ENCODE data around the gene WDR54. TPM values are rescaled to one million over a fixed set of nuclear protein-coding genes. Genes with fewer than 3 reads are reported as not detected.

The WDR54 gene, protein sequence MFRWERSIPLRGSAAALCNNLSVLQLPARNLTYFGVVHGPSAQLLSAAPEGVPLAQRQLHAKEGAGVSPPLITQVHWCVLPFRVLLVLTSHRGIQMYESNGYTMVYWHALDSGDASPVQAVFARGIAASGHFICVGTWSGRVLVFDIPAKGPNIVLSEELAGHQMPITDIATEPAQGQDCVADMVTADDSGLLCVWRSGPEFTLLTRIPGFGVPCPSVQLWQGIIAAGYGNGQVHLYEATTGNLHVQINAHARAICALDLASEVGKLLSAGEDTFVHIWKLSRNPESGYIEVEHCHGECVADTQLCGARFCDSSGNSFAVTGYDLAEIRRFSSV
- 28.6 and 30.6 TPM in 2 replicates for total RNA-seq

DNA sequence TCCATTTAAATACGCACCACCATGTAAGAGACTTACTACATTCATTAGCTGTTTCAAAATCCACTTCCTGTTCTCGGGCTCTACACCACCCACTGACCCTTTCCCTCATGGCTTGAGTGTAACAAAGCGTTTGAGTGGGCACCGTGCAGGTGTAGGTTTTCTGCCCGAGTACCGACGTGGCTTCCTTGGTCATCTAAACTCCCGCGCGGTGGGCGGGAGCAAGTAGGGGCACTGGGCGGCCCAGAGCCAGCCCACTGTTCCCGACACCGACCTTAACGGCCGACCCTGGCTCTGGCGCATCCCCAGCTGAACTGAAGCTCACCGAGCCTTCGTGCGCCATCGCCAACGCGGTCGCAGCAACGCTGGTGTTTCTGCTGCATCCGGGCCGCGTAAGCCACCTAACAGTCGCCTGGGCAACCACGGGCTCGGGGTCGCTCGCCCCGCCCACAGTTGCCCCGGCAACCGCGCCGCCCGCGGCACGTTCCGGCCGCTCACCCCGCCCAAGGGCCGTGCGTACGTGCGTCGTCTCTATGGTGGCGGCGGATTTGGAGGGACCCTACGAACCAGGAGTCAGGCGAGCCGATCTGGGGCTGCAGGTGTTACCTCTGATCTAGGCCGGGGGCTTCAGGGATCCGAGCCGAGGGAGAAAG, at the start of gene WDR54, which contains the start of gene C2orf81:
Gene WDR54, plus strand, starts transcription at position 510 of the 650 bp plus-strand sequence. CDS start 424 bp downstream, outside the sequence.
Gene C2orf81, minus strand, starts transcription at position 399 of the 650 bp plus-strand sequence. Its CDS starts 59 bp downstream, at position 340.

DNA sequence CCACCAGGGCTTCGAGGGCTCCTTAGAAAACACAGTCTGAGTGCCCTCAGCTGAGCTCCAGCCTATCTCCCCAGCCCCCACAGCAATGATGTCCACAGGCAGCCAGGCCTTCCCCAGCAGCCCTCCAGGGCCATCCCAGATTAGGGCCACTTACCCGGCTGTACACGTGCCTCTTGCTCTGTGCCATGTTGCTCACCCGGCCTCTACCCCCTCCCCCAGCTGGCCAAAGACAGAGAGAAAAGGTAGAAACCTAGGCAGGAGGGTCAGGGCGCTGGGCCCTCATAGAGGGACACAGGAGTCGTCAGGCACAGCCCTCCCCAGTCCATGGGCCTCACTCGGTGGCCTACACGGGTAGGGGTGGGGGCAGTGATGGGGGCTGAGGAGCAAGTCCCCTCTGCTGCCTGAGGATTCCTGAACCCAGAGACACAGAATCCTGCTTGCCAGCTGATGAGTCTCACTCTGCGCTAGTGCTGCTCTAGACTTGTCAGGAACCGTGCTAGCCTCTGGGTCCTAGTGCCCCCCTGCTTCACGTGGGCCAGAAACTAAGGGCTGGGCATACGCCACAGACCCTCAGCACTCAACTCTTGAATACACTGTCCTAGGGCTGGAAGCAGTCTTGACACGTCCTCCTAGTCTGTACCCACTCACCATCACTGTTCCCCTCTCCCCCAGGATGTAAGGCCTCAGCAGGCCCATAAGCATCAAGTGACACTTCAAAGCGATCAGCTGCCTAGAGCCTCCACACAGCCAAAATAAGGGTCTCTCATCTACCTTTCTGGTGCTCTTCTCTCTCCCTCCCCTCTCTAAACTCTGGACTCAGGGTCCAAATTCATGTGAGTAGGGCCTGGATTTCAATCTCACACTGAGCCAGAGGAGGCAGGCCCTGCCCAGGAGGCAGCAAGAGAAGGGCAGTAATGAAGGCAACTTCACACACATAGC, 41.4 kb upstream of the WDR54 start, which contains the start of gene DCTN1:
Gene DCTN1, minus strand, starts transcription at position 461 of the 939 bp plus-strand sequence. Its CDS starts 274 bp downstream, at position 187.

DNA sequence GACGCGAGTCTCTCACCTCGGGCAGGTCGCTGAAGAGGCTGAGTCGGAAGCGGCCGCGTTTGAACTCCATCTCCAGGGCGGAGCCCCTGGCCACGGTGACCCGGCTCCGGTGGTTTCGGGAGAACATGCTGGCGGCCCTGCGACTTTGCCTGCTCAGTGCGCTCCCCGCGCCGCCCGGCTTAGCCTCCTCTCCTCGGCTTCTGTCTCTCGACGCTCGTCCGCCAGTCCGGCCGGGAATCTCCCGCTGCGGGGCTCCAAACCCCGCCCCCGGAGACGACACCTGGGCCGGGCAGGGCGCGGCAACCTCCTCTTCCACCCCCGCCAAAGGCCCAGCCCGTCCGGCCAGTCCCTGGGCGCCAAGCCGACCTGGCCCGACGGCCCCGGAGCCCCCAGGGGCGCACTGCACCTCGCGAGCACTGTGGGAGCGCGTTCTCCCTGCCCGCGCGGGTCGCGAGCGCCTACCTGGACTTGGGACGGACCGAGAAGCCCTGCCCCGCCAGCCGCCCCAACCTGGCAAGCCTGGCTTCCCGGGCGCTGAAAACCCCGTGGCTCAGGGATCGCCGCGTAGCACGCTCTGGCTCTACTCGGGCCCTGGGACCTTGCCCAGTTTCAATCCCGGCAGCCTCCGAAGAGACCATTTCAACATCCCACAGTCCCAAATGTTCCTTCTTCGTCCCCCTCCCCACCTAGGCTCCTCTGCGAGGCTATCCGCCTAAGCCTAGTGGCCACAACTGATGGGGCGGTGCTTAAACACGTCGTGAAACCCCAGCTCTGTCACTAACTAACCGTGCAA, 20.4 kb downstream of the WDR54 start, which contains the start of gene RTKN:
Gene RTKN, minus strand, starts transcription at position 248 of the 793 bp plus-strand sequence. Its CDS starts 121 bp downstream, at position 127.

DNA sequence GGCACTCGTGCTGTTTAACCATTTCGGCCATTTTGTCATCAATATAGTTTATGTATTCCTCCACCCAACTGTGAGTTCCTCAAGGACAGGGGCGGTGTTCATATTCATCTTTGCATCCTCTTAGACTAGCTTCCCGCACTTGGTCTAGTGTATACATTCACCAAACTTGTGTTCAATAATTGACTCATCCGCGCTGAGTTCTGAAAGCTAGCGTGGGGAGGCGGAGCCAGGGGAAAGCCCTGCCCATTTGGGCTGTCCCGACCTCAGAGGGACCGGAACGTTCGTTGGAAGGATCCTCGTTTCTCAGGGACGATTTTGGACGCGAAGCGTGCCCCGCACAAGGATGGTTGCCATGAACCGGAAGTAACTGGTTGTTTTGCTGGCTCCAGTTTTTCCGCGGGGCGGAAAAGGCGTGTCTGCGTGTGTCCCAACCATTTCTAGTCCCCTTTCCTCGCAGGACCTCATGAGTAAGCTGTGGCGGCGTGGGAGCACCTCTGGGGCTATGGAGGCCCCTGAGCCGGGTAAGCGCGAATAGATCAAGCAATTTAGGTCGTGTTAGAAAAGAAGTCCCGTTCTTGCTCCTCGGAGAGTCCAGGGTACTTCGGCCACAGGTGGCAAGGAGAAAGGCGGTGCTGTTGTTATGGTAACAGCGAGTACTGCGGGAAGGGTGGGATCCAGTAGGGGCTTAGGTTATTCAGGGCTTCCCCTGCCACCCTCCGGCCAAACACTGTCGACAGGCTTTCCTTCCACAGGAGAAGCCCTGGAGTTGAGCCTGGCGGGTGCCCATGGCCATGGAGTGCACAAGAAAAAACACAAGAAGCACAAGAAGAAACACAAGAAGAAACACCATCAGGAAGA, 33.4 kb downstream of the WDR54 start, which contains the start of gene INO80B:
Gene INO80B, plus strand, starts transcription at position 434 of the 858 bp plus-strand sequence. Its CDS starts 30 bp downstream, at position 464.

DNA sequence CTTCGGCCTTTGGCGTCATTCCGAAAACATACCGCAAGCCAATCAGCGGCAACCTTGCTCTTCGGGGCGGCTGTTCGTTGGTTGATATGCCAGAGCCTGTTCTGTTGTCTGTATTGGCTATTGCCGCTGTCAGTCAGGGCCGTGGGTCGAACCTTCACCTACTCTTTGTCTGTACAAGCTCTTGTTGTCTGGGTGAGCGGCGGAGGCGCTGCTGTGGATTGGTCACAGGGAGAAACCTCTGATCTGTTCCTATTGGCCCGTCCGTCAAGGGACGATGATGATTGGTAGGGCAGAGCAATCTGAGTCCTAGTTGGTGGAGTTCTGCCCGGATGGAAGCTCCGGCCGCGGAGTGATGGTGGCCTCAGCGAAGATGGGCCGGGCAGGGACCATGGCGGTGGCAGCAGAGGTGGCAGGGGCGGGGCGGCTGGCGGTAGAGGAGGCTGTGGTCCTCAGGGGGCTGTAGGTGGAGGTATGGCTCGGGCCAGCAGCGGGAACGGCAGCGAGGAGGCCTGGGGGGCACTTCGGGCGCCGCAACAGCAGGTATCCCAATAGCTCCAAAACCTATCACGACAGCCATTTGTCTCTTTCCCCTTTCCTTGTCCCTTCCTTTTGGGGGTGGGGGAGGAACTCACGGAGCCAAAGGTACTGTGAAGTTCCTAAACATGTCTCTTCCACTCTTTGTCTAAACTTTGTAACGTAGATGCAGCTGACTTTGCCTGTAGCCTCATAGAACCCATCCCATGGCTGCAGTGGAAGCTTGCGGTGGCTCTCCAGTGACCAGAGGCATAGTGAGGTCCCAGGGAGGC, 36.8 kb downstream of the WDR54 start, which contains the start of gene WBP1:
Gene WBP1, plus strand, starts transcription at position 307 of the 806 bp plus-strand sequence. Its CDS starts 165 bp downstream, at position 472.

DNA sequence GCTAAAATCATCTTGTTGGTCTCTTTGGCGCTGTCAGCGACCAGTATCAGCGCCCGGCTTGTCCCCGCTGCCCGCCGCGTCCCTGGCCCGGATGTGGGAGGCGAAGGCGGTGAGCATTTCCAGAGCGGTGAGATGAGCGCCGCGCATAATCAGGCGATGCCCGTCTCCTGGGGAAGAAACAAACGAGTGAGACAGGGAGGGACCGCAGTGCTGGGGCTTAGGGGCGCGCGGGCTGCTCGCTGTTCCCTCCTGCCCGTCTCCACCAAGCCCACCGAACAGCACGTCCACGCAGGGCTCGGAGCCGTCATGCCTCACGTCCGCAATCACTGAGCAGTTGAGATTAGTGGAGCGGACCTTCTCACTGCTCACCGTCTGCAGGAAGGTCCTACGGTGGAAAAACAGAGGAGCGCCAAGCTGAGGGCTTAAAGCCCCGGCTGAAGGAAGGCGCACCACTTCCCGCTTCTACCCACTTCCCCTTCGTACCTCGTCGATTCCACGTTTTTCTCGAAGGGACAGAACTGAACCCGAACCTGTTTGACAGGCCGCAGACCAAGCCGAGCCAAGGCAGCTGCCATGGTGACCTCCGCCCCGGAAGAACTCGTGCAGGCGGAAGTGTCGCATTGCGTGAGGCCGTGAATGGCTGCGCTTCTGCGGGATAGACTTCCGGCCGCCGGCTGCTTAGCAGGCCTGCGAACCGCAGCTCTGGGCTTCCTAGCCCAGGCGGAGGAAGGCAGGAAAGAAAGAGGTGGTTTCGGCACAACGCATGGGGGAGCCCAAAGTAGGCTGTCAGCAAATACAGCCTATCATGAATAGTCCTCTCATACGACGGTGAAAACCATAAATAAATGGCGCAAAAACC, 50.8 kb downstream of the WDR54 start, which contains the start of gene MRPL53:
Gene MRPL53, minus strand, starts transcription at position 595 of the 859 bp plus-strand sequence. Its CDS starts 20 bp downstream, at position 575.

Other genes with a start within 250 kb of the WDR54 start
- 37.4 and 58.3 TPM in 2 replicates for gene MOB1A, start 242.9 kb upstream of the WDR54 start, total RNA-seq
- 29.0 and 69.7 TPM in 2 replicates for gene MTHFD2, start 223.1 kb upstream of the WDR54 start, total RNA-seq
- 0.16 and 0.26 TPM in 2 replicates for gene SLC4A5, start 78.3 kb upstream of the WDR54 start, total RNA-seq
- 239 and 256 TPM in 2 replicates for gene DCTN1, start 41.4 kb upstream of the WDR54 start, total RNA-seq
- gene C2orf81, start 111 bp upstream of the WDR54 start, total RNA-seq = 0.79 and 1.4 TPM in 2 replicates
- gene RTKN, start 20.2 kb downstream of the WDR54 start, total RNA-seq = 17.8 and 18.1 TPM in 2 replicates
- 14.2 and 30.1 TPM in 2 replicates for gene INO80B, start 33.4 kb downstream of the WDR54 start, total RNA-seq
- 79.4 and 88.0 TPM in 2 replicates for gene WBP1, start 36.7 kb downstream of the WDR54 start, total RNA-seq
- 28.0 and 33.4 TPM in 2 replicates for gene MOGS, start 43.7 kb downstream of the WDR54 start, total RNA-seq
- 68.4 and 79.9 TPM in 2 replicates for gene MRPL53, start 51.0 kb downstream of the WDR54 start, total RNA-seq
- gene CCDC142, start 61.3 kb downstream of the WDR54 start, total RNA-seq = 15.9 and 21.0 TPM in 2 replicates
- gene TTC31, start 61.4 kb downstream of the WDR54 start, total RNA-seq = 7.6 and 9.1 TPM in 2 replicates
- 3.8 and 6.4 TPM in 2 replicates for gene LBX2, start 77.9 kb downstream of the WDR54 start, total RNA-seq
- gene PCGF1, start 86.0 kb downstream of the WDR54 start, total RNA-seq = 28.2 and 34.9 TPM in 2 replicates
- 1.4 TPM in 2 replicates for gene TLX2, start 92.7 kb downstream of the WDR54 start, total RNA-seq
- gene DQX1, start 104.5 kb downstream of the WDR54 start, total RNA-seq = 0.16 TPM in 1 of 2 replicates, not detected in the other
- 58.5 and 79.5 TPM in 2 replicates for gene AUP1, start 108.0 kb downstream of the WDR54 start, total RNA-seq
- gene HTRA2, start 108.2 kb downstream of the WDR54 start, total RNA-seq = 43.2 and 63.9 TPM in 2 replicates
- gene LOXL3, start 132.2 kb downstream of the WDR54 start, total RNA-seq = 23.6 and 30.0 TPM in 2 replicates
- gene DOK1, start 133.0 kb downstream of the WDR54 start, total RNA-seq = 22.7 and 31.5 TPM in 2 replicates
- not detected in 2 replicates for gene M1AP, start 226.6 kb downstream of the WDR54 start, total RNA-seq
- gene SEMA4F, start 232.5 kb downstream of the WDR54 start, total RNA-seq = 3.3 and 4.1 TPM in 2 replicates

Data from bronchial smooth muscle cell (primary cell).